ENCODE measurements around the gene COQ6. TPM values are rescaled to one million over a fixed set of nuclear protein-coding genes. Genes with fewer than 3 reads are reported as not detected.
"Not testable (repeated sequence)": the region's sequence is repeated elsewhere in the genome, so short reads cannot be mapped to it uniquely, and the experiment has no call there.

COQ6 gene
- polyA plus RNA-seq, 3 donors from 2014 or later, result 11.2 to 16.6 (median 16.1) TPM

DNA sequence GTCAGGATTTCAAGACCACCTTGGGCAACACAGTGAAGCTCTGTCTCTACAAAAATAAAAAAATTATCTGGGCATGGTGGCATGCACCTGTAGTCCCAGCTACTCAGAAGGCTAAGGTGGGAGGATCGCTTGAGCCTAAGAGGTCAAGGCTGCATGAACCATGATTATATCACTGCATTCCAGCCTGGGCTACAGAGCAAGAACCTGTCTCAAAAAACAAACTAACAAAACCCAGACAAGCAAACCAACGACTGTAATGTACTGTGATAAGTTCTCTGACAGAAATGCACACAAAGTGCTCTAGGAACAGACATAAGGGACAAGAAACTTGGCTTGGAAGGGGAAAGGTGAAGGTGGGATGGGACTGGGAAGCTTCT is 46.6 kb downstream of the COQ6 start:
- Mint-ChIP-seq H3K4me3 (no peak overlapping the region), H3K27ac (no peak overlapping the region), H3K9me3 (no peaks in the 10 kb centered on the region), H3K36me3 (peaks cover 12 to 21% (median 14%) of the 10 kb centered on the region in 3 donors), H3K4me1 (no peaks in the 10 kb centered on the region), H3K27me3 (ENCODE audit: low read depth in 3 of 3) (no peaks in the 10 kb centered on the region)
- no peak for DNase-seq

DNA sequence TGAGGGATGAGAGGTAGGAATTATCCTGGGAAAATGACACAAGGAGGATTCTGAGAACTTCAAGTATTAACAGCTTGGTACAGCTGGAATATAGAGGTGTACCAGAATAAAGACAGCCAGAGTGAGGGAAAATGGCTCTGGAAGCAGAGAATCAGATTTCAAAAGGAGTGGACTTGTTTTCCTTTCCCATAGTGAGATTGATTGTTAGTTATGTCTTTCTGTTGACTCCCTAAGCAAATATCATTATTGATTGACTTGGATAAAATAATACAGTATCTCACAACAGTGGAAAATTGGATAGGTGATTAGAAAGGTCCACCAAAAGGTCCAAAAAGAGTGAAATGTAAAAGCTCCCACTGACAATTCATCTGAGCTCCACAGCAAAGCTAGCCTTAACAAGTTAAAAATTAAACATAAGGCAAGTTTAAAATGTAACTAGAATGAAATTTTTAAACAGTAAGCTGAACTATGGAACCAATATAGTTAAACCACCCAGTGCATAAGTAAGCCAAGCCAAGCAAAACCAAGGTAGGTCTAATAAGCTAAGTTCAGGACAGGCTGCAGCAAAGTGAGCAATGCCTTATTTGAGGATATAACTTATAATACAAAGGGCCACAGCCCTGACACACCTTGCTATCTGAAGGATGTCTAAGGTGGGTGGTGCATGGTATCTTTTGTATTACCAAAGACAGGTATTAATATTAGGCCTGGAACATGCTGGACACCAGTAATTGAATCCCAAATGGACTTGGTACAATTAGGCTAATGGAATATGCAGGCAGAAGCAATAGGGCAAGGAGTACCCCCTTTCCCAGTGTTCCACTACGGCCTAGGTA is 47.2 kb downstream of the COQ6 start:
- no peak overlapping the region for H3K4me3 Mint-ChIP-seq
- no peak overlapping the region for H3K27ac Mint-ChIP-seq
- no peak for DNase-seq
- peaks cover 12 to 17% (median 14%) of the 10 kb centered on the region in 3 donors for H3K36me3 Mint-ChIP-seq
- H3K9me3 Mint-ChIP-seq, result no peaks in the 10 kb centered on the region
- no peaks in the 10 kb centered on the region for H3K27me3 Mint-ChIP-seq (ENCODE audit: low read depth in 3 of 3)
- no peaks in the 10 kb centered on the region for H3K4me1 Mint-ChIP-seq

DNA sequence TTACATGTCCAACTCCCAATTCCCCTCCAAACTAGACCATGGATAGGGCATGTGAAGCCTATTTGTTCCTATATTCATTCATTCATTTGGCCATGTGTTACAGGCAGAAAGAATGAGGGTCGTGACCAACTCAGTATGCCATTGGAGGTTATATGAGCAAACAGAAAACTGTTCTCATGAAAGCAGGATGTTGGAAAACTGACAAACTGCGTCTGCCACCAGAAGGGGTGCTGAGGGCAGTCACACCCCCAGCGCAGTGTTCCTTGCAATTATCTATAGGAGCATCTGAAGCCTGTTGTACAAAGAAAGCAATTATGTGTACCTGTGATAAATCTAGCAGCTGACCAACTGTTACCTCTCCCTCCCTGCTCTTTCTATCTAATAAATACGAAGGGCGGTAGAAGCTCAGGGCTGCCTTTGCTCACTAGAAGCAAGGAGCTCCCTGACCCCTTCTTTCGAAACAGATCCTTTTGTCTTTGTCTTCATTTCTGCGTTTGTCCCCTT is 47.9 kb downstream of the COQ6 start:
- no peak overlapping the region for H3K4me3 Mint-ChIP-seq
- no peaks in the 10 kb centered on the region for H3K27me3 Mint-ChIP-seq (ENCODE audit: low read depth in 3 of 3)
- no peaks in the 10 kb centered on the region for H3K4me1 Mint-ChIP-seq
- H3K27ac Mint-ChIP-seq, result no peak overlapping the region
- H3K9me3 Mint-ChIP-seq, result no peaks in the 10 kb centered on the region
- peaks cover 12 to 21% (median 18%) of the 10 kb centered on the region in 3 donors for H3K36me3 Mint-ChIP-seq
- no peak for DNase-seq

DNA sequence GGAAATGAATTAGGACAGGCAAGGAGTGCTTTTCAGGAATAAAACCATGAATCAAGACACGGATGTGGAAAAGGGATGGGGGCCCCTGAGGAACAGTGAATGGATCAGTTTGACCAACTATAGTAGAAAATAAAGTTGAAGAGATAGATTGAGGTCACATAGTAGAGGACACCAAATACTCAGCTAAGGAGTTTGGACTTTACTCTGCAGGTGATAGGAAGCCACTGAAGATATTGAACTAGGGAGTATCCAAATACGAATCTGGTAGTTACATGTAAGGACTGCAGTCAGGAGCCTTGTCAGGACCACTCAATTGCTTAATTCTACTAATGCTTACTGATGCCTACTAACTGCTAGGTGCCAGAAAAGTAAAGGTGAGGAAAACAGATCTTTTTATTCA is 48.6 kb downstream of the COQ6 start:
- Mint-ChIP-seq H3K36me3 (peaks cover 12 to 26% (median 24%) of the 10 kb centered on the region in 3 donors), H3K27ac (no peak overlapping the region), H3K4me1 (no peaks in the 10 kb centered on the region), H3K4me3 (no peak overlapping the region), H3K9me3 (no peaks in the 10 kb centered on the region), H3K27me3 (ENCODE audit: low read depth in 3 of 3) (no peaks in the 10 kb centered on the region)
- DNase-seq, result no peak

DNA sequence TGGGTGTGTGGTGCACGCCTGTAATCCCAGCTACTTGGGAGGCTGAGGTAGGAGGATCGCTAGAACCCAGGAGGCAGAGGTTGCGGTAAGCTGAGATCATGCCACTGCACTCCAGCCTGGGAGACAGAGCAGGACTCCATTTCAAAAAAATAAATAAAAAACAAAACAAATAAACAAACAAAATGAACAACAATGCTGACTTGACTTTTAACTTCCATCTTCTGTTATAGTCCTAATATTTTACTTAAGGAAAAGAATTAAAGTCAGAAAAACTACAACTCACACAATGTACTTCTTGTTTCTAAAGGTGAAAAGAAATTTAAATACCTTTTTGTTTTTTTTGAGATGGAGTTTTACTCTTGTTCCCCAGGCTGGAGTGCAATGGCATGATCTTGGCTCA is 55.6 kb downstream of the COQ6 start:
- not testable (repeated sequence) for H3K4me1 Mint-ChIP-seq; H3K9me3 Mint-ChIP-seq; H3K27me3 Mint-ChIP-seq (ENCODE audit: low read depth in 3 of 3); DNase-seq; H3K4me3 Mint-ChIP-seq; H3K27ac Mint-ChIP-seq
- peaks cover 5 to 23% (median 21%) of the 10 kb centered on the region in 3 donors for H3K36me3 Mint-ChIP-seq

DNA sequence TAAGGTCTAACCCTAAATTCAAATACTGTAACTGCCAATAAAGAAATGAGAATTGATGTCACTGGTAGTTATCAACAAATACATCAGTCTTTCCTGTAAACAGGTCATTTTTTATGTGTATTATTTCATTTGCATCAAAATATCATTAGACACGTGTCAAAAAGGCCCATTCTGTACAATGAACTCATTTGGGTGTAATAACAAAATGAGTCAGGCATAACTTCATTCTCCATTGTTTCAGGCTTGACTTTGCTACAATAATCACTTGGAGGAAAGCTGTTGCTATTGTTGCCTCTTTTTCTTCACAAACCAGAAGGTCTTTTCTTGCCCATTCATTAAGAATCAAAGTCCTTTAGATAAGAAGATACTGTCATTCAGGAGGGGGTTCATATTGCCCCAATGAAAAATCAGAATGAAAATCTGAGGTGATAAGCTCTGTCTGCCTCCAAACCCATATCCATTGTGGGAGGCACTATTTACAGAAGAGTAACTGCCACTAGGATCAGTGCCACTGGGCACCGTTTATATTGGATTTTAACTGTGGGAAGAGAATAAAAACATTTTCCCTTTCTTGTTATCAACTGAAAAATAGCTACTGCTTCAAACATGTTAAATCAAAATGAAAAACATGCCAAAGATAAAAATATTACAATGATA is 58.9 kb downstream of the COQ6 start:
- Mint-ChIP-seq H3K4me1 (no peaks in the 10 kb centered on the region), H3K4me3 (no peak overlapping the region), H3K36me3 (peaks cover 5 to 24% (median 23%) of the 10 kb centered on the region in 3 donors), H3K27me3 (ENCODE audit: low read depth in 3 of 3) (peaks cover 0 to 1% (median 0%) of the 10 kb centered on the region in 3 donors), H3K9me3 (no peaks in the 10 kb centered on the region), H3K27ac (no peak overlapping the region)
- DNase-seq, result no peak

Other genes starting within 250 kb of the COQ6 start
- 10 to 100 TPM; 19.6 to 39.2 (median 23.8) TPM for gene PNMA1, start 235.9 kb upstream of the COQ6 start, polyA plus RNA-seq
- 1 to 10 TPM in 2 of 3 donors, under 1 TPM in 1; 0.76 to 1.6 (median 1.0) TPM for gene PTGR2, start 98.5 kb upstream of the COQ6 start, polyA plus RNA-seq
- gene ZNF410, start 63.4 kb upstream of the COQ6 start, polyA plus RNA-seq, result 10 to 100 TPM; 72.6 to 88.0 (median 86.1) TPM
- gene FAM161B, start 208 bp upstream of the COQ6 start, polyA plus RNA-seq, result 1 to 10 TPM in 2 of 3 donors, under 1 TPM in 1; 0.91 to 3.6 (median 1.6) TPM
- 1 to 10 TPM; 3.2 to 9.1 (median 3.2) TPM for gene ENTPD5, start 69.0 kb downstream of the COQ6 start, polyA plus RNA-seq
- gene BBOF1, start 69.0 kb downstream of the COQ6 start, polyA plus RNA-seq, result 1 to 10 TPM; 1.6 to 4.0 (median 3.4) TPM
- gene ALDH6A1, start 134.2 kb downstream of the COQ6 start, polyA plus RNA-seq, result 10 to 100 TPM; 15.1 to 29.8 (median 20.3) TPM
- gene LIN52, start 134.7 kb downstream of the COQ6 start, polyA plus RNA-seq, result 10 to 100 TPM; 14.0 to 19.8 (median 16.3) TPM

Measured in immature natural killer cell (primary cell).